ENCODE data around the gene SRC.

The SRC gene

GRCh38 chr20:37308086-37309050, 37.6 kb upstream of the SRC start:
- in situ Hi-C loops (cut with HindIII; ENCODE audit: low pct_ligation_motif_present, low sequenced_read_pairs), result no loop called here
- Histone ChIP-seq H3K4me3 (ENCODE audit: low read depth, low read length) (no peak overlapping the region), H3K27me3 (replicated peaks) (no peaks in the 10 kb centered on the region), H3K27ac (no peak overlapping the region), H3K36me3 (replicated peaks) (peaks cover 4% of the 10 kb centered on the region)
- no peak for DNase-seq
- TF ChIP-seq CTCF (IDR thresholded peaks at IDR 0.05; ENCODE audit: low read depth, low read length, missing control alignments), result no peak

GRCh38 chr20:37309290-37309689, 36.6 kb upstream of the SRC start:
- no peaks in the 10 kb centered on the region for H3K36me3 ChIP-seq (replicated peaks)
- no peak overlapping the region for H3K27ac ChIP-seq
- in situ Hi-C loops (cut with HindIII; ENCODE audit: low pct_ligation_motif_present, low sequenced_read_pairs), result no loop called here
- H3K4me3 ChIP-seq (ENCODE audit: low read depth, low read length), result no peak overlapping the region
- H3K27me3 ChIP-seq (replicated peaks), result no peaks in the 10 kb centered on the region
- no peak for TF ChIP-seq CTCF (IDR thresholded peaks at IDR 0.05; ENCODE audit: low read depth, low read length, missing control alignments)
- DNase-seq, result no peak

GRCh38 chr20:37309936-37310590, 35.9 kb upstream of the SRC start:
- Histone ChIP-seq H3K27me3 (replicated peaks) (no peaks in the 10 kb centered on the region), H3K27ac (no peak overlapping the region), H3K36me3 (replicated peaks) (no peaks in the 10 kb centered on the region), H3K4me3 (ENCODE audit: low read depth, low read length) (no peak overlapping the region)
- TF ChIP-seq CTCF (IDR thresholded peaks at IDR 0.05; ENCODE audit: low read depth, low read length, missing control alignments), result no peak
- no peak for DNase-seq
- in situ Hi-C loops (cut with HindIII; ENCODE audit: low pct_ligation_motif_present, low sequenced_read_pairs), result no loop called here

GRCh38 chr20:37310951-37311350, 35.0 kb upstream of the SRC start:
- Histone ChIP-seq H3K27ac (no peak overlapping the region), H3K27me3 (replicated peaks) (no peaks in the 10 kb centered on the region), H3K4me3 (ENCODE audit: low read depth, low read length) (no peak overlapping the region), H3K36me3 (replicated peaks) (peaks cover under 1% of the 10 kb centered on the region)
- TF ChIP-seq CTCF (IDR thresholded peaks at IDR 0.05; ENCODE audit: low read depth, low read length, missing control alignments), result no peak
- no peak for DNase-seq
- in situ Hi-C loops (cut with HindIII; ENCODE audit: low pct_ligation_motif_present, low sequenced_read_pairs), result no loop called here

GRCh38 chr20:37311710-37312355, 34.1 kb upstream of the SRC start:
- no peak for TF ChIP-seq CTCF (IDR thresholded peaks at IDR 0.05; ENCODE audit: low read depth, low read length, missing control alignments)
- in situ Hi-C loops (cut with HindIII; ENCODE audit: low pct_ligation_motif_present, low sequenced_read_pairs), result no loop called here
- Histone ChIP-seq H3K27me3 (replicated peaks) (no peaks in the 10 kb centered on the region), H3K36me3 (replicated peaks) (peaks cover 6% of the 10 kb centered on the region), H3K27ac (no peak overlapping the region), H3K4me3 (ENCODE audit: low read depth, low read length) (no peak overlapping the region)
- no peak for DNase-seq

All from brain microvascular endothelial cell (primary cell).